Mesendoderm (in vitro differentiated cells): ENCODE measurements around the gene USP32.
A peak's percentile ranks its signal among the peaks of the same experiment; 100 is the strongest.

Source experiments
- DNase-seq: peaks from one replicate; pipeline ENCODE4 v3.0.0; 2013
- H2AK5ac ChIP-seq: 2 replicates; pipeline ENCODE4 v1.6.1; 2013; ENCODE audit warnings: low read length, inconsistent platforms
- H2BK120ac ChIP-seq: 2 replicates; pipeline ENCODE4 v1.6.1; 2013; ENCODE audit warnings: low read depth, mild to moderate bottlenecking, low read length, moderate library complexity, mixed read lengths
- H2BK15ac ChIP-seq: replicated peaks from 2 replicates; pipeline ENCODE4 v1.6.1; 2013; ENCODE audit warnings: low read depth, mild to moderate bottlenecking, moderate library complexity
- H2BK5ac ChIP-seq: 2 replicates; pipeline ENCODE4 v1.6.1; 2013; ENCODE audit warnings: low read length, inconsistent platforms
- H3K18ac ChIP-seq: 2 replicates; pipeline ENCODE4 v1.6.1; 2013; ENCODE audit warnings: mild to moderate bottlenecking, low read length, mixed read lengths
- H3K23ac ChIP-seq: one replicate; pipeline ENCODE4 v1.6.1; 2013; ENCODE audit warnings: low read length
- H3K27ac ChIP-seq: 2 replicates; pipeline ENCODE4 v1.5.1; 2013; ENCODE audit warnings: low read depth, mild to moderate bottlenecking, inconsistent platforms, low read length, moderate library complexity
- H3K27me3 ChIP-seq: 2 replicates; pipeline ENCODE4 v1.6.1; 2013; ENCODE audit warnings: low read length, control low read depth, mild to moderate bottlenecking, inconsistent platforms; ENCODE audit not compliant: insufficient read depth, poor library complexity
- H3K36me3 ChIP-seq: 2 replicates; pipeline ENCODE4 v1.6.1; 2013; ENCODE audit warnings: low read length, inconsistent platforms; ENCODE audit not compliant: control insufficient read depth, insufficient read depth
- H3K4ac ChIP-seq: one replicate; pipeline ENCODE4 v1.6.1; 2013; ENCODE audit warnings: low read depth, mild to moderate bottlenecking, low read length, moderate library complexity
- H3K4me1 ChIP-seq: 2 replicates; pipeline ENCODE4 v1.6.1; 2013; ENCODE audit warnings: low read depth, low read length, inconsistent platforms; ENCODE audit not compliant: control insufficient read depth
- H3K4me2 ChIP-seq: 2 replicates; pipeline ENCODE4 v1.6.1; 2013; ENCODE audit warnings: low read length
- H3K4me3 ChIP-seq: 2 replicates; pipeline ENCODE4 v1.5.1; 2013; ENCODE audit warnings: mild to moderate bottlenecking, low read length
- H3K56ac ChIP-seq: one replicate; pipeline ENCODE4 v1.6.1; 2013; ENCODE audit warnings: low read length
- H3K79me1 ChIP-seq: 2 replicates; pipeline ENCODE4 v1.6.1; 2013; ENCODE audit warnings: low read length, inconsistent platforms
- H3K79me2 ChIP-seq: 2 replicates; pipeline ENCODE4 v1.6.1; 2013; ENCODE audit warnings: mild to moderate bottlenecking, low read length; ENCODE audit not compliant: control insufficient read depth, insufficient read depth
- H3K9ac ChIP-seq: 2 replicates; pipeline ENCODE4 v1.6.1; 2013; ENCODE audit warnings: low read length, inconsistent platforms
- H4K5ac ChIP-seq: one replicate; pipeline ENCODE4 v1.6.1; 2013; ENCODE audit warnings: low read length
- H4K8ac ChIP-seq: one replicate; pipeline ENCODE4 v1.6.1; 2013; ENCODE audit warnings: low read depth, mild to moderate bottlenecking, control low read depth, low read length, moderate library complexity
- WGBS: extraction: QIAGEN DNeasy Blood & Tissue Kit; methylation state at CpG from one replicate; pipeline ENCODE4 v1.1.7; 2013; ENCODE audit warnings: low lambda C conversion rate, missing lambda C conversion rate; ENCODE audit not compliant: insufficient coverage; ENCODE audit errors: extremely low coverage; 5-methylcytosine and 5-hydroxymethylcytosine counted together
- small RNA-seq: library from polyadenylated mRNA; stranded (forward); fragments of <200 nt; extraction: miRNeasy Mini kit (QIAGEN cat#:217004); gene quantifications from one replicate; pipeline ENCODE3, GENCODE V24; 2013; ENCODE audit not compliant: insufficient read depth

USP32 gene

GRCh38 chr17:60130466-60130865, 261.5 kb downstream of the USP32 start:
- Histone ChIP-seq H4K5ac (no peak overlapping the region), H4K8ac (no peak overlapping the region), H3K4me3 (no peak overlapping the region), H3K9ac (no peak overlapping the region), H2BK5ac (no peak overlapping the region), H3K4me1 (no peaks in the 10 kb centered on the region), H3K27me3 (no peaks in the 10 kb centered on the region), H3K27ac (no peak overlapping the region), H3K79me1 (no peaks in the 10 kb centered on the region), H3K23ac (no peak overlapping the region), H3K18ac (no peak overlapping the region), H2AK5ac (no peak overlapping the region), H3K56ac (no peak overlapping the region), H2BK15ac (no peak overlapping the region), H3K79me2 (no peaks in the 10 kb centered on the region), H2BK120ac (no peak overlapping the region), H3K4me2 (no peak overlapping the region), H3K4ac (no peak overlapping the region), H3K36me3 (no peaks in the 10 kb centered on the region)
- no CpG with 5 or more reads among the region's 3 CpGs for WGBS
- DNase-seq = no peak

- no peak overlapping the region for H3K27ac ChIP-seq
- no peak overlapping the region for H2AK5ac ChIP-seq
- H3K4me3 ChIP-seq = no peak overlapping the region
- H2BK15ac ChIP-seq = no peak overlapping the region
- H2BK5ac ChIP-seq = no peak overlapping the region
- no peaks in the 10 kb centered on the region for H3K79me1 ChIP-seq
- WGBS = no CpG with 5 or more reads among the region's 4 CpGs
- no peak overlapping the region for H4K8ac ChIP-seq
- no peak overlapping the region for H4K5ac ChIP-seq
- H3K4me2 ChIP-seq = no peak overlapping the region
- no peaks in the 10 kb centered on the region for H3K27me3 ChIP-seq
- H3K9ac ChIP-seq = no peak overlapping the region
- no peak overlapping the region for H3K18ac ChIP-seq
- no peak overlapping the region for H2BK120ac ChIP-seq
- H3K36me3 ChIP-seq = no peaks in the 10 kb centered on the region
- H3K4ac ChIP-seq = no peak overlapping the region
- no peak overlapping the region for H3K56ac ChIP-seq
- no peak for DNase-seq
- H3K23ac ChIP-seq = no peak overlapping the region
- H3K79me2 ChIP-seq = no peaks in the 10 kb centered on the region
- H3K4me1 ChIP-seq = no peaks in the 10 kb centered on the region
Measured at GRCh38 chr17:60129164-60129563, 262.8 kb downstream of the USP32 start.

Small RNA genes within 50 kb of the gene (small RNA-seq; reads per million reads assigned to genes)
- 9.0 reads per million, percentile 84 among the genes with 10 or more reads in this experiment for gene SCARNA20
